HG03064 (cell line): ENCODE measurements around the gene NRP1.

Source experiments
- ATAC-seq: cut with Tn5 transposase; IDR thresholded peaks from one replicate; pipeline ENCODE4 v1.9.1; 2021; ENCODE audit warnings: low read depth; ENCODE audit not compliant: unreplicated experiment

NRP1 gene

GRCh38 chr10:33267708-33268107, 66.8 kb downstream of the NRP1 start:
- ATAC-seq: no peak

- no peak for ATAC-seq
Measured at GRCh38 chr10:33265621-33266020, 68.8 kb downstream of the NRP1 start.

- ATAC-seq: no peak
Measured at GRCh38 chr10:33263453-33263852, 71.0 kb downstream of the NRP1 start.

GRCh38 chr10:33262871-33263270, 71.6 kb downstream of the NRP1 start:
- no peak for ATAC-seq

- no peak for ATAC-seq
Measured at GRCh38 chr10:33260403-33261149, 73.9 kb downstream of the NRP1 start.

GRCh38 chr10:33258967-33259366, 75.5 kb downstream of the NRP1 start:
- ATAC-seq: no peak

- no peak for ATAC-seq
Measured at GRCh38 chr10:33257439-33258080, 76.9 kb downstream of the NRP1 start.

GRCh38 chr10:33256458-33256857, 78.0 kb downstream of the NRP1 start:
- no peak for ATAC-seq

- no peak for ATAC-seq
Measured at GRCh38 chr10:33254556-33255160, 79.8 kb downstream of the NRP1 start.

GRCh38 chr10:33253411-33253810, 81.1 kb downstream of the NRP1 start:
- no peak for ATAC-seq

GRCh38 chr10:33252794-33253203, 81.7 kb downstream of the NRP1 start:
- ATAC-seq: no peak

- no peak for ATAC-seq
Measured at GRCh38 chr10:33252324-33252723, 82.1 kb downstream of the NRP1 start.

- ATAC-seq: no peak
Measured at GRCh38 chr10:33249659-33250345, 84.7 kb downstream of the NRP1 start.

- no peak for ATAC-seq
Measured at GRCh38 chr10:33249137-33249536, 85.3 kb downstream of the NRP1 start.

- ATAC-seq: no peak
Measured at GRCh38 chr10:33248638-33249037, 85.8 kb downstream of the NRP1 start.

- ATAC-seq: no peak
Measured at GRCh38 chr10:33247221-33247922, 87.1 kb downstream of the NRP1 start.

GRCh38 chr10:33245343-33245742, 89.1 kb downstream of the NRP1 start:
- no peak for ATAC-seq

- ATAC-seq: no peak
Measured at GRCh38 chr10:33244354-33244967, 90.0 kb downstream of the NRP1 start.

GRCh38 chr10:33243703-33244102, 90.8 kb downstream of the NRP1 start:
- no peak for ATAC-seq

GRCh38 chr10:33242931-33243330, 91.5 kb downstream of the NRP1 start:
- ATAC-seq: no peak
